ENCODE measurements around the gene BMP4.

The BMP4 gene

DNA sequence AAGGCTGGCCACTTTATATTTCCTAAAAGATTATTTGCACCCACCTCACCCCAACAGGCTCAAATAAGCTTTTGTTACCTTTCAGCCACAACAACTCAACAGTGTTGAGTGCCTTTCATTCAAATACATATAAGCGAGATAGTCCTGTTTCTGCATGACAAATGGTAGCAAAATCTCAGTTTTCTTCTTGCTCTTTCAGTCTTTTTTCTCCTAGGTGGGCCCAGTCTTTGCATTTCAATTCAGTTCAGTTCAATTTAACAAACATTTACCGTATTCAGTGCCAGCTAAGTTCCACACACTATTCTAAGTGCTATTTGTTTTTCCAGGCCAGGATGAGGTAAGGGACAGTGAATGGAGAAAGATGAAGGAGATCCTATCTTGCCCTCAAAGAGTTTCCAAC lies 25.9 kb upstream of the BMP4 start:
- H3K36me3 ChIP-seq (ENCODE audit: control insufficient read depth, insufficient read depth, low read length) = no peaks in the 10 kb centered on the region
- no peak overlapping the region for H3K4me3 ChIP-seq (ENCODE audit: low read length)
- no peaks in the 10 kb centered on the region for H3K9me3 ChIP-seq (ENCODE audit: control insufficient read depth, low read length)
- H3K9ac ChIP-seq (ENCODE audit: low read length) = no peak overlapping the region
- no peaks in the 10 kb centered on the region for H3K4me1 ChIP-seq (ENCODE audit: control insufficient read depth, insufficient read depth, low read length)
- no peaks in the 10 kb centered on the region for H3K27me3 ChIP-seq (ENCODE audit: control insufficient read depth, insufficient read depth, low read length)

DNA sequence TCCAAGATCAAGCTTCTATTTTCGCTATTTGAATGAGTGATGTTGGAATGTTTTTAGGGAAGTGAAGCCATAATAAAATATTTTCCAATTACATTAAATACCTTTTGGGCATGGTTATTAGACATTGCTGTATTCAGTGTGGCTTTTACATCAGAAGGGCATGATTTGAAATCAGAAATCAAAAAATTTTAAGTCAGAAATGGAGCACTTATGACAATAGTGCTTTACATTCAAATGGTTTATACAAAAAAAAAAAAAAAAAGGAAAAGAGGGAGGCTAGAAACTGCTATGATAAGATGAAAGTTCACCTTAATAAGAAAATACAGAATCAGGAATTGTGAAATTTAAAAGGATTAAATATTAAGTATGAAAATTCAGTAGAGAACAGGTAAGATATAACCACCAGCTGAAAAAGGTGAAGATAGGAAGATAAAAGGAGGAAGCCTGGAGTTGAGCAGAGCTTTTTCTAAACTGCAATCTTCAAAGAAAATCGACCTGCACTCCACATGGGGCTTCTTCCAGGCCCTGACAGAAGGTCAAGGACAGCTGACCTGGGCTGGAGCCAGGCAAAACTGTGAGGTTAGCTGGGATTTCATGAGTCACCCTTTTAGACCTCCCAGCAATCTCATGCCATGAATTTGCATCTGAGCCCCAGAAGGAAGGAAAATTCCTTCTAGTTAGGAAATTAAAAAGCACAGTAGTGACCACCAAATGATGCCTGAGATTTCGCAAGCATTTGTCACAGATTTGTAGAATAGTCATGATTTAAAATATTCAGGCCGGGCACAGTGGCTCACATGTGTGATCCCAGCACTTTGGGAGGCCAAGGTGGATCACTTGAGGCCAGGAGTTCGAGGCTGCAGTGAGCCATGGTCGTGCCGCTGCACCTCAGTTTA lies 23.4 kb upstream of the BMP4 start:
- Histone ChIP-seq H3K4me1 (ENCODE audit: control insufficient read depth, insufficient read depth, low read length) (no peaks in the 10 kb centered on the region), H3K36me3 (ENCODE audit: control insufficient read depth, insufficient read depth, low read length) (no peaks in the 10 kb centered on the region), H3K9me3 (ENCODE audit: control insufficient read depth, low read length) (no peaks in the 10 kb centered on the region), H3K4me3 (ENCODE audit: low read length) (no peak overlapping the region), H3K27me3 (ENCODE audit: control insufficient read depth, insufficient read depth, low read length) (no peaks in the 10 kb centered on the region), H3K9ac (ENCODE audit: low read length) (no peak overlapping the region)

DNA sequence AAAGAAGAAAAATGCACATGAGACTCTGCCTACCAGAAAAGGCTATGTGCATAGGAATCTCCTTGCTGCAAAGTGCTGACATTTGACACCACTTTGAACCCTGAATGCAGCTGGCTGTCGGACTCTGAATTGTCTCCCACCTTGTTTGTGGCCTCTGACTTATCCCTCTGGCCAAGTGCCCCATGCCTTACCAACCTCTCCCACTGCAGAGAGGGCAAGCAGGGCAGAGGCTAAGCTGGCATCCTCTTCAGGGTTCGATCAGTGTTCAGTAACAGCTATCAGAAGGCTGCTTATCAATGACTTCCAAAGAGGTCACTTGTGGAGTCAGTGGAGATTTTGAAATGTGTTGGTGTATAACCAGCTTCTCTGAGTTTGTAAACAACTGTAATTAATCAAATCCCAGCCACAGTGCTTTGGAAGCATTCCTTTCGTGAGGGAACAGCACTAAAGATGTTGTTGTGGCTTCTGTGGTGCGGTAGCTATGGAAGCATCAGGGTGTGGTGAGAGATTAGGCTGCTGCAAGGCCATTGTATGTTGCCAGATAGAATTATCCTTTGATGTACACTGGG lies 22.6 kb upstream of the BMP4 start:
- Histone ChIP-seq H3K27me3 (ENCODE audit: control insufficient read depth, insufficient read depth, low read length) (no peaks in the 10 kb centered on the region), H3K4me3 (ENCODE audit: low read length) (no peak overlapping the region), H3K4me1 (ENCODE audit: control insufficient read depth, insufficient read depth, low read length) (no peaks in the 10 kb centered on the region), H3K9ac (ENCODE audit: low read length) (no peak overlapping the region), H3K9me3 (ENCODE audit: control insufficient read depth, low read length) (no peaks in the 10 kb centered on the region), H3K36me3 (ENCODE audit: control insufficient read depth, insufficient read depth, low read length) (no peaks in the 10 kb centered on the region)

DNA sequence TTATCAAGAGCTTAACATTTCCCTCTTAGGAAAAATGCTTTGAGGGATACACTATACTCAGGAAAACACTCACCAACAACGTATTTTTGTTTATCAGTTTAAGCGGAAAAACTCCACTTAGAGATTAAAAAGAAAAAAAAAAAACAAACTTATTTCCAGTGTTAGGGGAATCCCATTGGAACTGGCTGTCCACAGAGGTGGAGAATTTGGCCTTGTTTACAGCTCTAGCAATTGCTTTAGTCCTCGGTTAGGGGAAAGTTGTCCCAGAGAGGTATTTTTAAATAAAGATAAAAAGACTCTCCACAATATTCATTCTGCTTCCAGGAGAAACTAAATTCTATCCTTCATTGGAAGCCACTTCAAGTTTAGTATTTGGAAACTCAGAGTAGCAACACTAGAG lies 21.6 kb upstream of the BMP4 start:
- Histone ChIP-seq H3K9ac (ENCODE audit: low read length) (no peak overlapping the region), H3K4me3 (ENCODE audit: low read length) (no peak overlapping the region), H3K27me3 (ENCODE audit: control insufficient read depth, insufficient read depth, low read length) (no peaks in the 10 kb centered on the region), H3K36me3 (ENCODE audit: control insufficient read depth, insufficient read depth, low read length) (no peaks in the 10 kb centered on the region), H3K4me1 (ENCODE audit: control insufficient read depth, insufficient read depth, low read length) (no peaks in the 10 kb centered on the region), H3K9me3 (ENCODE audit: control insufficient read depth, low read length) (no peaks in the 10 kb centered on the region)

DNA sequence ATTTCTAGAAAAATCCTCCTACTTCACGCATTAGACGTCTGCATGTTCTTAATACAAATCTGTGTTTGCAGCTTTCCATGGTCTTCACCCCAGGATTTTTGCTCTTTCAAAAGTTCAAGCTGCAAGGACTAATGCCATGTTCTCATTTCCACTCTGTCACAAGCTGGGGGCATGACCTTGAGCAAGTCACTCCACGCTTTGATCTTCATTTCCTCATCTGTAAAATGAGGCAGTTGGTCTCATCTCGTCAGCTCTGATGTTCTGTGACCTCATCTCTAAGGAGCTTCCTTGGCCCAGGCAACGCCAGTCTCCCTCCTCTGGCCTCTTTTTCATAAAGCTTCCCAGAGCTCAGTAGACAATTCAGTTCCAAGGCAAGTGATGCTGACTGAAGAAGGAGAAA lies 18.8 kb upstream of the BMP4 start:
- Histone ChIP-seq H3K4me1 (ENCODE audit: control insufficient read depth, insufficient read depth, low read length) (no peaks in the 10 kb centered on the region), H3K9ac (ENCODE audit: low read length) (no peak overlapping the region), H3K9me3 (ENCODE audit: control insufficient read depth, low read length) (no peaks in the 10 kb centered on the region), H3K27me3 (ENCODE audit: control insufficient read depth, insufficient read depth, low read length) (no peaks in the 10 kb centered on the region), H3K36me3 (ENCODE audit: control insufficient read depth, insufficient read depth, low read length) (no peaks in the 10 kb centered on the region), H3K4me3 (ENCODE audit: low read length) (no peak overlapping the region)

DNA sequence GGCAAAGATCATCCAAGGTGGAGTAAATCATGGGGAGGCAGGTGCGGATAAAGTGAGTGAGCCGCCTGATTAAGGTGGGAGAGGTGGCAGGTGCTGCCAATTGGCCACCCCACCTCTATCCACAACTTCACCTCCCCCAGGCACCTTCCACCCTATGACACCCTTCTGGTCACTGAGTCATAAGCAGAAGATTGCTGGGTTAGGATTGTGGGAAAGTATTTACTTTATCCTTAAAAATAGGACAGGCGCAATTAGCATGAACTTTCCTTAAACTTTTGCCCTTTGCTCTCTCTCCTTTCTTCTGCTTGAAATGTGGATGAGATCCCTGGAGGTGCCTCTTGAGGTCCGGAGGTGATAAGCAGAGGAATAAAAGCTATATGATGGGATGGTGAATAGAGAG lies 14.9 kb upstream of the BMP4 start:
- Histone ChIP-seq H3K9ac (ENCODE audit: low read length) (no peak overlapping the region), H3K4me3 (ENCODE audit: low read length) (no peak overlapping the region), H3K27me3 (ENCODE audit: control insufficient read depth, insufficient read depth, low read length) (no peaks in the 10 kb centered on the region), H3K9me3 (ENCODE audit: control insufficient read depth, low read length) (no peaks in the 10 kb centered on the region), H3K36me3 (ENCODE audit: control insufficient read depth, insufficient read depth, low read length) (no peaks in the 10 kb centered on the region), H3K4me1 (ENCODE audit: control insufficient read depth, insufficient read depth, low read length) (no peaks in the 10 kb centered on the region)

DNA sequence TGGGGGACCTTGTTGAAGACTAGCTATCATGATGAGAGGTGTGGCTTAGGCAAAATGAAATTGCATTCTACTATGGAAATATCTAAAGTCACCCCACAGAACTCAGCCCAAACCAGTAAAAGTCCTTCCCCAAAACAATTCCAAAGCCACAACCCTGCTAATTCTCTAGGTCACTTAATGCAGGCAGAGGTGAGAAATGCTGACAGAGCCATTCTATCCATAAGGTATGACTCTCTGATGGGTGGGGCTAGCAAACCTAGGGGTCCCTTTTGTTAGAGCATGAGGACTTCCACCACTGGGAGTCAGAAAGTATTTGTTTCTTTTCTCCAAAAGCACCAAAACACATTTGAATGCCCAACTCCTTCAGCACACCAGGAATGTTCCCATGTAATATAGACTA lies 12.7 kb upstream of the BMP4 start:
- no peaks in the 10 kb centered on the region for H3K4me1 ChIP-seq (ENCODE audit: control insufficient read depth, insufficient read depth, low read length)
- peaks cover under 1% of the 10 kb centered on the region for H3K27me3 ChIP-seq (ENCODE audit: control insufficient read depth, insufficient read depth, low read length)
- no peaks in the 10 kb centered on the region for H3K9me3 ChIP-seq (ENCODE audit: control insufficient read depth, low read length)
- H3K36me3 ChIP-seq (ENCODE audit: control insufficient read depth, insufficient read depth, low read length) = no peaks in the 10 kb centered on the region
- H3K4me3 ChIP-seq (ENCODE audit: low read length) = no peak overlapping the region
- no peak overlapping the region for H3K9ac ChIP-seq (ENCODE audit: low read length)

DNA sequence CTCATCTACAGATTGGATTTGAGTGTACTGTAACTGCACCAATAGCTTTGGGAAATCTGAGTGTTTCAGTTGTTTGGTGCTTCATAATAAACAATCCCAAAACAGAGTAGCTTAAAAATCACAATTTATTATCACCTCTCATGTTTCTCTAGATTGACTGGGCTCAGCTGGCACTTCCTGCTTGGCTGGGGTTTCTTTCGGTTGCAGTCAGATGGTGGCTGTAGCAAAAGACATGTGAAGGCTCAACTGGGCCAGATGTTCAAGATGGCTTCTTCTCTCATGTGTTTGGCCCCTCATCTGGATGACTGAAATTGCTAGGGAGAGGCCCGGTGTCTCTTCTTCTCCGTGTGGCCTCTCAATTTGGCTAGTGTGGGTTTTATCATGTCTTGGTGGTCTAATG lies 12.1 kb upstream of the BMP4 start:
- no peaks in the 10 kb centered on the region for H3K9me3 ChIP-seq (ENCODE audit: control insufficient read depth, low read length)
- peaks cover 6% of the 10 kb centered on the region for H3K27me3 ChIP-seq (ENCODE audit: control insufficient read depth, insufficient read depth, low read length)
- no peak overlapping the region for H3K4me3 ChIP-seq (ENCODE audit: low read length)
- H3K9ac ChIP-seq (ENCODE audit: low read length) = no peak overlapping the region
- H3K36me3 ChIP-seq (ENCODE audit: control insufficient read depth, insufficient read depth, low read length) = no peaks in the 10 kb centered on the region
- H3K4me1 ChIP-seq (ENCODE audit: control insufficient read depth, insufficient read depth, low read length) = peaks cover 2% of the 10 kb centered on the region

DNA sequence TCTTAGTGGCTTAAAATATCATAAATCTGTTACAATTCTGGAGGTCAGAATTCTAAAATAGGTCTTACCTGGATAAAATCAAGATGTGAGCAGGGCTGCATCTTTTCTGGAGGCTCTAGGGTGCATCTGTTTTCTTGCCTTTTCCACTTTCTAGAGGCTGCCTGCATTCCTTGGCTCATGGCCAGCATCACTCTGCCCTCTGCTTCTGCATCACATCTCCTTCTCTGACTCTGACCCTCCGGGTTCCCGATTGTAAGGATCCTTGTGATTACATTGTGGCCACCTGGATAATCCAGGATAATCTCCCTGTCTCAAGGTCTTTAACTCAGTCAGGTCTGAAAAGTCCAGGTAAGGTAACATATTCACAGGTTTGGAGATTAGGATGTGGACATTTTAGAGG lies 11.0 kb upstream of the BMP4 start:
- Histone ChIP-seq H3K9me3 (ENCODE audit: control insufficient read depth, low read length) (no peaks in the 10 kb centered on the region), H3K27me3 (ENCODE audit: control insufficient read depth, insufficient read depth, low read length) (peaks cover 12% of the 10 kb centered on the region), H3K4me3 (ENCODE audit: low read length) (no peak overlapping the region), H3K36me3 (ENCODE audit: control insufficient read depth, insufficient read depth, low read length) (no peaks in the 10 kb centered on the region), H3K4me1 (ENCODE audit: control insufficient read depth, insufficient read depth, low read length) (peaks cover 12% of the 10 kb centered on the region), H3K9ac (ENCODE audit: low read length) (no peak overlapping the region)

DNA sequence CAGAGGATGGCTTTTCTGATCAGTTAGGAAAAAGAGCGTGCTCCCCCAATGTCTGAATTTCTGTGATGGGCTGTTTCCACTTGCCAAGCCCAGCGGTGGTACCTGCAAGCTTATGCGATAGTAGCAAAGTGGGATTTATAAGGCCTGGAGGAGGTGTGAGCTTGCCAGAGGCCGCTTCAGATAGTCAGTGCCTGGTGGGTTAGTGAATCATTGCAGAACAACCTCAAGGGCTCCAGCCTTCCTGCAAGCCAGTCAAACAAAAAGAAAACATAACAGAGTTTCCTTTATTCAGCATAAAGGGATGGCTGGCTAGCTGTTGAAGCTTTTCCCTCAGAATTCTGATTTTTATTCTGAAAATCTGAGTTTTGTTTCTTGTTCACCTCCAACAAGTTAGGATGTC lies 7.6 kb upstream of the BMP4 start:
- Histone ChIP-seq H3K4me1 (ENCODE audit: control insufficient read depth, insufficient read depth, low read length) (peaks cover 12% of the 10 kb centered on the region), H3K9me3 (ENCODE audit: control insufficient read depth, low read length) (no peaks in the 10 kb centered on the region), H3K36me3 (ENCODE audit: control insufficient read depth, insufficient read depth, low read length) (no peaks in the 10 kb centered on the region), H3K27me3 (ENCODE audit: control insufficient read depth, insufficient read depth, low read length) (peaks cover 12% of the 10 kb centered on the region), H3K4me3 (ENCODE audit: low read length) (no peak overlapping the region), H3K9ac (ENCODE audit: low read length) (no peak overlapping the region)

DNA sequence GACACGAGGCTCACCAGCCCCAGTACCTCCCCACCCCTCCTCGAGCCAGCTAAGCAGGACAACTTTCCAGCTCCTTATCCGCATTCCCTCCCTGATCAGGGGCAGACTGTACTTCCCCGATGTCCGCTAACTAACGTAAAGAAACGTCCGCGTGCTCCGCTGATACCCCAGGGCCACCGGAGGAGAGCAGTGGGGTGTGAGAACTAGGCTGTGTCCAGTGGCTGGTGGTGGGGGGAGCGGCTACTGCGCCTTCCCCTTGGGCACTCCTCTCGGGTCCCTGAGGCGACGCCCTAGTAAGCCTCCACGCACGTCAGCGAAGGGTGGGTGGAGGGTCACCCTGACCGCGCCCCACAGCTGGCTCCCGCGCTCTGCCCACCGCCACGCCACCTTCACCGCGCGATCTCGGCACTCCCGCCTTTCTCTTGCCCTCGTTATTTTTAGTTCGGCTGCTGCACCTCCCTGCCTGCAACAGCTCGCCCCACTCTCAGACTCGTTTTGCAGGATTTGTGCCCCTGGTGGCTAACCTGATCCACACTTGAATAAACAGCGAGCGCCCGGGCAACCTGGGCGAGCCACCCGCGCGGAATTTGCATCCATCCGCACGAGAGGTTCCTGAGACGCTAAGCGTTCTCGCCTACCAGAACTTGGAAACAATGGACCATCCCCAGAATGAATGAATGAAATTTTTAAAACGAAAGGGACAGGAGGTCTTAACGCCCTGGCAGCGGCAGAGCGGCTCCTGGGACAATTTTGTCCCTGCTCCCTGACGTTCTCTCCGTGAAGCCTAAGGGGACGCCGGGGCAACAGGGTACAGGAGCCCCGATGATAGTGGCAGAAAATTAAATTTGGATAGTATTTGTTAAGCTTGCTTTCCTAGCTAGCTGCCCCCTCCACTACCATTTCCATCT lies 6.9 kb upstream of the BMP4 start:
- no peak overlapping the region for H3K9ac ChIP-seq (ENCODE audit: low read length)

DNA sequence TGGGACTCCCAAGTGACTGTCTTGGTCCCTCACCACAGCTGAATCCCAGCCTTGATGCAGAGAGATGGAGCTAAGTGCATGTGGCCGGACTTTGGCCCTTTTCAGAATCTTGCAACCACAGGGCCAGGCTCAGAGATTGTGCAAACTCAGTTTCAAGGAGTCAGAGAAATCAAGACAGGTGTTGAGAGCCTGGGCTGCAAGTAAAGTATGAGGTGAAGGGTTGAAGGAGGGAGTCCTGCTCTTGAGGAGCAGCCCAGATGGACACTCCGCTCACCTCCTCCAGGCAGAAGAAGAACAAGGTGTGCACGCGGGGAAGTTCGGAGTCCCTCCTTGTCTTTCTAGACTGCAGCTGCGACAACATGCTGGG lies 6.3 kb upstream of the BMP4 start:
- H3K9ac ChIP-seq (ENCODE audit: low read length) = no peak overlapping the region

More for the DNA sequence above, 6.9 kb upstream of the BMP4 start:
- H3K4me1 ChIP-seq (ENCODE audit: control insufficient read depth, insufficient read depth, low read length) = peaks cover 12% of the 10 kb centered on the region
- no peaks in the 10 kb centered on the region for H3K9me3 ChIP-seq (ENCODE audit: control insufficient read depth, low read length)
- no peak overlapping the region for H3K4me3 ChIP-seq (ENCODE audit: low read length)
- H3K36me3 ChIP-seq (ENCODE audit: control insufficient read depth, insufficient read depth, low read length) = no peaks in the 10 kb centered on the region
- H3K27me3 ChIP-seq (ENCODE audit: control insufficient read depth, insufficient read depth, low read length) = peaks cover 12% of the 10 kb centered on the region

More for the DNA sequence above, 6.3 kb upstream of the BMP4 start:
- Histone ChIP-seq H3K27me3 (ENCODE audit: control insufficient read depth, insufficient read depth, low read length) (peaks cover 12% of the 10 kb centered on the region), H3K36me3 (ENCODE audit: control insufficient read depth, insufficient read depth, low read length) (no peaks in the 10 kb centered on the region), H3K4me1 (ENCODE audit: control insufficient read depth, insufficient read depth, low read length) (peaks cover 12% of the 10 kb centered on the region), H3K4me3 (ENCODE audit: low read length) (no peak overlapping the region), H3K9me3 (ENCODE audit: control insufficient read depth, low read length) (no peaks in the 10 kb centered on the region)
